Memory B cell (primary cell): ENCODE data around the gene NUP210.

ENCODE experiments used
- ATAC-seq: fragments of 150-1000 bp; cut with Tn5 transposase; 2 replicates; pipeline ENCODE4 v1.10.0; 2021; ENCODE audit warnings: low read depth, mild to moderate bottlenecking, moderate library complexity
- DNase-seq, 2 donors: peaks; one replicate each; pipeline ENCODE4 v3.0.0; 2022; ENCODE audit warnings: low spot score in 2 of 2
- H3K27ac Mint-ChIP-seq: one replicate; pipeline ENCODE4 v1.8.0; 2022; ENCODE audit warnings: mild to moderate bottlenecking, moderate library complexity, mixed read lengths
- H3K27me3 Mint-ChIP-seq: one replicate; pipeline ENCODE4 v1.8.0; 2022; ENCODE audit warnings: mixed read lengths
- H3K36me3 Mint-ChIP-seq: one replicate; pipeline ENCODE4 v1.8.0; 2022; ENCODE audit warnings: mild to moderate bottlenecking, mixed read lengths
- H3K4me1 Mint-ChIP-seq: one replicate; pipeline ENCODE4 v1.8.0; 2022; ENCODE audit warnings: mixed read lengths
- H3K4me3 Mint-ChIP-seq: one replicate; pipeline ENCODE4 v1.8.0; 2022; ENCODE audit warnings: mild to moderate bottlenecking, moderate library complexity, mixed read lengths
- H3K9me3 Mint-ChIP-seq: one replicate; pipeline ENCODE4 v1.8.0; 2022; ENCODE audit warnings: mixed read lengths

The NUP210 gene

GRCh38 chr3:13266651-13267362 is 153.3 kb downstream of the NUP210 start:
- peaks cover 10% of the 10 kb centered on the region for H3K27me3 Mint-ChIP-seq
- H3K9me3 Mint-ChIP-seq, result peaks cover 3% of the 10 kb centered on the region
- peaks cover 5% of the 10 kb centered on the region for H3K36me3 Mint-ChIP-seq
- no peak overlapping the region for H3K27ac Mint-ChIP-seq
- no peak overlapping the region for H3K4me3 Mint-ChIP-seq
- ATAC-seq (no peak), DNase-seq (no peak)
- peaks cover 6% of the 10 kb centered on the region for H3K4me1 Mint-ChIP-seq
